H1 (cell line): ENCODE data around the gene ARMH4. TPM values are rescaled to one million over a fixed set of nuclear protein-coding genes. Genes with fewer than 3 reads are reported as not detected.

Source experiments
- CTCF ChIA-PET: fragments of 300-600 bp; sonication (Branson Sonifier 250); formaldehyde crosslinking; loops from one replicate; lab custom pipeline; 2021; ENCODE audit not compliant: partially characterized antibody; lab: Charles Lee
- POLR2A ChIA-PET: fragments of 300-600 bp; sonication (Branson Sonifier 250); formaldehyde crosslinking; loops from one replicate; lab custom pipeline; 2021; ENCODE audit warnings: inconsistent platforms; ENCODE audit not compliant: partially characterized antibody; lab: Charles Lee
- DNase-seq, 2 experiments: peaks; one replicate each; pipeline versions ENCODE4 v3.0.0 to v3.0.0-alpha.2; 2010 to 2022; ENCODE audit warnings: low spot score in 2 of 2, low read depth in 1 of 2, mixed read lengths in 1 of 2
- FAIRE-seq: peaks from 2 replicates; lab custom pipeline; 2011; peaks lifted over from hg19 to GRCh38; lab: Jason Lieb, UNC
- H2AFZ ChIP-seq: 2 replicates; pipeline ENCODE4 v1.8.1; 2012; ENCODE audit warnings: low read length, inconsistent platforms
- H2AK5ac ChIP-seq: 2 replicates; pipeline ENCODE4 v1.6.1; 2013; ENCODE audit warnings: low read depth, low read length
- H2BK120ac ChIP-seq: replicated peaks from 2 replicates; pipeline ENCODE3; 2013; ENCODE audit warnings: low read depth, low read length, inconsistent platforms
- H2BK12ac ChIP-seq: 2 replicates; pipeline ENCODE4 v1.6.1; 2013; ENCODE audit warnings: low read depth, low read length
- H2BK15ac ChIP-seq: 2 replicates; pipeline ENCODE4 v1.6.1; 2013; ENCODE audit warnings: low read length
- H2BK20ac ChIP-seq: 2 replicates; pipeline ENCODE4 v1.6.1; 2013; ENCODE audit warnings: low read length
- H2BK5ac ChIP-seq: 2 replicates; pipeline ENCODE4 v1.6.1; 2013; ENCODE audit warnings: low read depth, low read length
- H3K14ac ChIP-seq: 2 replicates; pipeline ENCODE4 v1.6.1; 2013; ENCODE audit warnings: inconsistent platforms; ENCODE audit not compliant: insufficient read length
- H3K18ac ChIP-seq: 2 replicates; pipeline ENCODE4 v1.6.1; 2013; ENCODE audit warnings: low read length; ENCODE audit errors: extremely low read depth
- H3K23ac ChIP-seq: 2 replicates; pipeline ENCODE4 v1.6.1; 2013; ENCODE audit warnings: inconsistent platforms; ENCODE audit not compliant: insufficient read length
- H3K23me2 ChIP-seq: 2 replicates; pipeline ENCODE4 v1.6.1; 2013; ENCODE audit warnings: low read depth, low read length
- H3K27ac ChIP-seq: 2 replicates; pipeline ENCODE4 v1.6.1; 2011; ENCODE audit warnings: low read depth, low read length, inconsistent platforms
- H3K27me3 ChIP-seq, 4 experiments: replicated peaks in 1 of 4; 1 replicate in 1 of 4; 2 replicates in 3 of 4; pipeline versions ENCODE4 v1.6.1 to v1.8.1; 2011 to 2013; ENCODE audit warnings: low read length in 3 of 4, mild to moderate bottlenecking in 3 of 4, inconsistent platforms in 2 of 4, mixed read lengths in 2 of 4, moderate library complexity in 1 of 4; ENCODE audit not compliant: control insufficient read depth in 3 of 4, insufficient read depth in 3 of 4; ENCODE audit errors: extremely low read depth in 1 of 4
- H3K36me3 ChIP-seq, 4 experiments: 2 replicates each; pipeline versions ENCODE4 v1.6.1 to v1.8.1; 2011 to 2013; ENCODE audit warnings: mild to moderate bottlenecking in 4 of 4, low read length in 3 of 4, moderate library complexity in 2 of 4, control low read depth in 1 of 4, inconsistent platforms in 1 of 4; ENCODE audit not compliant: insufficient read depth in 4 of 4, control insufficient read depth in 2 of 4
- H3K4ac ChIP-seq: replicated peaks from 2 replicates; pipeline ENCODE3; 2013; ENCODE audit warnings: low read length, low read depth, mixed read lengths, inconsistent platforms; ENCODE audit not compliant: insufficient read length
- H3K4me1 ChIP-seq, 4 experiments: replicated peaks in 1 of 4; 1 replicate in 1 of 4; 2 replicates in 3 of 4; pipeline versions ENCODE4 v1.6.1 to v1.8.1; 2011 to 2013; ENCODE audit warnings: low read length in 3 of 4, inconsistent platforms in 2 of 4, mixed read lengths in 1 of 4; ENCODE audit not compliant: insufficient read depth in 4 of 4, control insufficient read depth in 3 of 4
- H3K4me2 ChIP-seq, 2 experiments: 2 replicates each; pipeline versions ENCODE4 v1.6.1 to v1.8.1; 2011 to 2013; ENCODE audit warnings: low read depth in 2 of 2, low read length in 2 of 2, control low read depth in 1 of 2, inconsistent platforms in 1 of 2, mild to moderate bottlenecking in 1 of 2; ENCODE audit not compliant: insufficient read depth in 1 of 2
- H3K4me3 ChIP-seq, 4 experiments: fragments of 200-600, 300-600 bp in 1 of 4; sonication (generic), shearing (Covaris generic), sonication (Bioruptor Twin) in 1 of 4; 2 replicates each; pipeline versions ENCODE4 v1.5.1 to v1.8.1; 2011 to 2016; ENCODE audit warnings: low read length in 4 of 4, low read depth in 3 of 4, control low read depth in 2 of 4, inconsistent platforms in 2 of 4, mild to moderate bottlenecking in 2 of 4, mixed read lengths in 1 of 4, moderate library complexity in 1 of 4; ENCODE audit not compliant: insufficient read depth in 2 of 4; ENCODE audit errors: extremely low read depth in 1 of 4
- H3K56ac ChIP-seq: replicated peaks from 2 replicates; pipeline ENCODE3; 2013; ENCODE audit warnings: low read depth, mild to moderate bottlenecking, mixed read lengths, low read length, inconsistent platforms; ENCODE audit not compliant: insufficient read length
- H3K79me1 ChIP-seq: 2 replicates; pipeline ENCODE4 v1.6.1; 2013; ENCODE audit warnings: low read depth, low read length, control low read depth
- H3K79me2 ChIP-seq, 2 experiments: 2 replicates each; pipeline versions ENCODE4 v1.6.1 to v1.8.1; 2012 to 2013; ENCODE audit warnings: low read length in 2 of 2, mild to moderate bottlenecking in 2 of 2, inconsistent platforms in 1 of 2; ENCODE audit not compliant: insufficient read depth in 2 of 2, control insufficient read depth in 1 of 2
- H3K9ac ChIP-seq, 4 experiments: replicated peaks in 1 of 4; 1 replicate in 1 of 4; 2 replicates in 3 of 4; pipeline versions ENCODE4 v1.6.1 to v1.8.1; 2011 to 2013; ENCODE audit warnings: low read depth in 3 of 4, low read length in 3 of 4, control low read depth in 2 of 4, mild to moderate bottlenecking in 2 of 4, moderate library complexity in 2 of 4, inconsistent platforms in 1 of 4; ENCODE audit errors: extremely low read depth in 1 of 4
- H3K9me3 ChIP-seq, 2 experiments: 2 replicates each; pipeline versions ENCODE4 v1.6.1 to v1.8.1; 2012 to 2013; ENCODE audit warnings: mild to moderate bottlenecking in 2 of 2, moderate library complexity in 2 of 2, control low read depth in 1 of 2, inconsistent platforms in 1 of 2, low read depth in 1 of 2, low read length in 1 of 2, mixed read lengths in 1 of 2; ENCODE audit not compliant: insufficient read depth in 2 of 2
- H4K20me1 ChIP-seq, 2 experiments: replicated peaks in 1 of 2; 2 replicates each; pipeline versions ENCODE3 to v1.8.1; 2011 to 2013; ENCODE audit warnings: inconsistent platforms in 2 of 2, low read length in 2 of 2, mild to moderate bottlenecking in 1 of 2; ENCODE audit not compliant: insufficient read depth in 2 of 2, control insufficient read depth in 1 of 2
- H4K5ac ChIP-seq: 2 replicates; pipeline ENCODE4 v1.6.1; 2013; ENCODE audit warnings: low read length, low read depth, mixed read lengths, inconsistent platforms; ENCODE audit not compliant: insufficient read length
- H4K8ac ChIP-seq: 2 replicates; pipeline ENCODE4 v1.8.0; 2013; ENCODE audit warnings: mild to moderate bottlenecking, moderate library complexity, low read length, inconsistent platforms; ENCODE audit not compliant: insufficient read depth; ENCODE audit errors: extremely low read depth
- H4K91ac ChIP-seq: replicated peaks from 2 replicates; pipeline ENCODE3; 2013; ENCODE audit warnings: low read length, mixed read lengths, inconsistent platforms; ENCODE audit not compliant: insufficient read length
- EP300 ChIP-seq, 2 experiments: IDR thresholded peaks; 1 replicate in 1 of 2; 2 replicates in 1 of 2; pipeline ENCODE4 v1.6.1; 2011 to 2012; ENCODE audit warnings: low read depth in 2 of 2, low read length in 2 of 2, mild to moderate bottlenecking in 2 of 2, borderline replicate concordance in 1 of 2, inconsistent platforms in 1 of 2, moderate library complexity in 1 of 2
- EZH2 ChIP-seq: fragments of 200-600 bp; sonication (generic); IDR thresholded peaks from 2 replicates; pipeline ENCODE4 v1.7.1; 2012; ENCODE audit warnings: low read depth, mild to moderate bottlenecking, moderate library complexity, low read length, inconsistent platforms; ENCODE audit not compliant: severe bottlenecking
- GTF2F1 ChIP-seq: IDR thresholded peaks from 2 replicates; pipeline ENCODE4 v1.6.1; 2012; ENCODE audit warnings: low read depth, low read length, improper control_type of control experiment, borderline replicate concordance
- HDAC2 ChIP-seq, 2 experiments: fragments of 300-600 bp in 1 of 2; sonication (generic) in 1 of 2; IDR thresholded peaks; 2 replicates each; pipeline ENCODE4 v1.6.1; 2011 to 2012; ENCODE audit warnings: low read depth in 2 of 2, low read length in 2 of 2, mild to moderate bottlenecking in 2 of 2, moderate library complexity in 2 of 2, borderline replicate concordance in 1 of 2, inconsistent platforms in 1 of 2
- NANOG ChIP-seq: IDR thresholded peaks from 2 replicates; pipeline ENCODE4 v1.6.1; 2011; ENCODE audit warnings: low read length, low read depth, mild to moderate bottlenecking, inconsistent platforms; ENCODE audit not compliant: insufficient read depth, poor library complexity, severe bottlenecking
- POU5F1 ChIP-seq: IDR thresholded peaks from 2 replicates; pipeline ENCODE4 v1.6.1; 2011; ENCODE audit warnings: low read depth, mild to moderate bottlenecking, low read length, moderate library complexity
- RNF2 ChIP-seq: fragments of 200-900, 300-1000 bp; sonication (generic); IDR thresholded peaks from 2 replicates; pipeline ENCODE4 v1.7.1; 2016; ENCODE audit warnings: borderline replicate concordance, low read depth, mild to moderate bottlenecking, antibody characterized with exemption, low read length; ENCODE audit not compliant: poor library complexity, severe bottlenecking; ENCODE audit errors: missing control alignments
- SIRT6 ChIP-seq: IDR thresholded peaks from one replicate; pipeline ENCODE4 v1.7.1; 2012; ENCODE audit warnings: low read length, inconsistent platforms
- USF2 ChIP-seq: IDR thresholded peaks from 2 replicates; pipeline ENCODE4 v1.6.1; 2011; ENCODE audit warnings: low read length, improper control_type of control experiment
- WGBS, 2 experiments: shearing (Covaris generic) in 1 of 2; methylation state at CpG; one replicate each; pipeline versions ENCODE4 v1.1.6 to v1.1.7; 2013 to 2015; ENCODE audit warnings: low lambda C conversion rate in 2 of 2, mixed read lengths in 2 of 2, inconsistent platforms in 1 of 2, low coverage in 1 of 2, missing lambda C conversion rate in 1 of 2; ENCODE audit not compliant: insufficient replicate concordance in 2 of 2, insufficient coverage in 1 of 2, insufficient read length in 1 of 2; ENCODE audit errors: extremely low coverage in 1 of 2, missing lambda C conversion rate in 1 of 2; 5-methylcytosine and 5-hydroxymethylcytosine counted together
- polyA plus RNA-seq, 7 experiments: library from polyadenylated mRNA; depleted of rRNA in 3 of 7; stranded (reverse) in 5 of 7; unstranded in 2 of 7; fragments of >200 nt in 5 of 7; fragments of 200-250 nt in 2 of 7; gene quantifications; 1 replicate in 5 of 7; 2 replicates in 1 of 7; 4 replicates in 1 of 7; pipeline versions ENCODE4 v1.2.1 to v1.2.3, GENCODE V29; 2011 to 2013; ENCODE audit warnings: missing spikeins in 2 of 7, mixed read lengths in 2 of 7
- total RNA-seq: library from RNA; stranded (reverse); fragmentation: NEBNext Ultra II Directional; extraction: Animal tissue kit (Norgen Biotek cat#: 25700); gene quantifications from 2 replicates; pipeline ENCODE4 v1.2.1, GENCODE V29; 2021

The ARMH4 gene
- total and polyA plus RNA-seq, 2 of the 8 experiments (the other 6 are each of a cell fraction or from before 2014, with no cell fraction given) = 7.1 to 25.4 TPM

- no peak overlapping the region for H3K4ac ChIP-seq
- no peak overlapping the region for H3K27ac ChIP-seq
- no peak overlapping the region for H2BK120ac ChIP-seq
- TF ChIP-seq POU5F1 (no peak), USF2 (no peak), SIRT6 (no peak), NANOG (no peak), GTF2F1 (no peak), HDAC2 (IDR thresholded peaks at IDR 0.05; ENCODE audit: borderline replicate concordance in 1 of 2, low read depth in 2 of 2, low read length in 2 of 2) (no peak), RNF2 (no peak), EP300 (IDR thresholded peaks at IDR 0.05; ENCODE audit: borderline replicate concordance in 1 of 2, low read depth in 2 of 2, low read length in 2 of 2) (no peak), EZH2 (no peak)
- TF ChIP-seq, all 59 proteins: peak for 0
- Histone ChIP-seq H2BK15ac (no peak overlapping the region), H3K56ac (no peak overlapping the region), H3K4me1 (no peaks in the 10 kb centered on the region), H4K5ac (no peak overlapping the region), H3K27me3 (no peaks in the 10 kb centered on the region), H3K4me3 (no peak overlapping the region), H3K14ac (no peak overlapping the region), H3K9ac (no peak overlapping the region), H3K18ac (no peak overlapping the region), H3K23me2 (no peaks in the 10 kb centered on the region), H3K79me2 (no peaks in the 10 kb centered on the region), H2BK20ac (no peak overlapping the region), H4K91ac (no peak overlapping the region), H3K79me1 (no peaks in the 10 kb centered on the region), H3K36me3 (no peaks in the 10 kb centered on the region), H4K20me1 (peaks cover 0 to 1% of the 10 kb centered on the region in 2 experiments), H2BK12ac (no peak overlapping the region), H3K23ac (no peak overlapping the region), H3K9me3 (no peaks in the 10 kb centered on the region), H2AFZ (no peak overlapping the region), H4K8ac (no peak overlapping the region), H2AK5ac (no peak overlapping the region), H3K4me2 (no peak overlapping the region), H2BK5ac (no peak overlapping the region)
- 70% methylated on average over 1 of the region's 1 CpG; no CpG with 5 or more reads in 1 of the 2 experiments for WGBS, 2 experiments
- DNase-seq (no peak), FAIRE-seq (no peak)
- ChIA-PET CTCF (interaction anchor here (0.6 to 1.7 kb wide), 2 partner anchors 14 to 299 kb away, joined by 4 read pairs; no protein-coding TSS in a partner anchor), POLR2A (no interaction called here)
These were observed 125.8 kb downstream of the ARMH4 start for GRCh38 chr14:58026219-58026618.
